Panc1 (cell line): ENCODE measurements around the gene NLRP9. TPM values are rescaled to one million over a fixed set of nuclear protein-coding genes. Genes with fewer than 3 reads are reported as not detected.

ENCODE experiments used
- ATAC-seq: fragments of 200-7000 bp; cut with Tn5 transposase; 2 replicates; pipeline ENCODE4 v1.9.1; 2020; ENCODE audit warnings: mild to moderate bottlenecking, moderate library complexity
- BruUV-seq: library from RNA; stranded (reverse); fragments of 400-500 nt; replicated peaks from 2 replicates; lab custom pipeline; 2021; lab: Mats Ljungman, UMichigan
- CTCF ChIA-PET: fragments of 300-600 bp; sonication (Branson Sonifier 250); formaldehyde crosslinking; loops from one replicate; lab custom pipeline; 2022; ENCODE audit warnings: antibody characterized with exemption; lab: Charles Lee
- POLR2A ChIA-PET: fragments of 300-600 bp; sonication (Branson Sonifier 250); formaldehyde crosslinking; loops from one replicate; lab custom pipeline; 2022; ENCODE audit warnings: antibody characterized with exemption; lab: Charles Lee
- DNase-seq: peaks from one replicate; pipeline ENCODE4 v3.0.0-alpha.2; 2010; ENCODE audit warnings: low read depth, low spot score
- H3K27ac ChIP-seq: 2 replicates; pipeline ENCODE4 v1.5.1; 2011; ENCODE audit warnings: mild to moderate bottlenecking, low read length, inconsistent platforms
- H3K27me3 ChIP-seq: fragments of 200-500 bp; sonication (Bioruptor generic); 2 replicates; pipeline ENCODE4 v1.6.0; 2014; ENCODE audit warnings: low read length, inconsistent platforms; ENCODE audit not compliant: control insufficient read depth, insufficient read depth
- H3K36me3 ChIP-seq: fragments of 200-500 bp; sonication (Bioruptor generic); 2 replicates; pipeline ENCODE4 v1.5.1; 2014; ENCODE audit warnings: inconsistent platforms, mild to moderate bottlenecking, low read length, moderate library complexity; ENCODE audit not compliant: control insufficient read depth, insufficient read depth
- H3K4me1 ChIP-seq: 2 replicates; pipeline ENCODE4 v1.5.1; 2011; ENCODE audit warnings: inconsistent platforms, mild to moderate bottlenecking, low read length, moderate library complexity; ENCODE audit not compliant: control insufficient read depth, insufficient read depth
- H3K4me3 ChIP-seq, 2 experiments: 2 replicates each; pipeline ENCODE4 v1.5.1; 2011 to 2012; ENCODE audit warnings: low read depth in 2 of 2, low read length in 2 of 2, mild to moderate bottlenecking in 2 of 2, inconsistent platforms in 1 of 2, moderate library complexity in 1 of 2
- H3K9me3 ChIP-seq: fragments of 200-500 bp; sonication (Bioruptor generic); 2 replicates; pipeline ENCODE4 v1.5.1; 2014; ENCODE audit warnings: low read depth, mild to moderate bottlenecking, inconsistent platforms, low read length, moderate library complexity; ENCODE audit not compliant: control insufficient read depth, insufficient read depth
- POLR2AphosphoS5 ChIP-seq: IDR thresholded peaks from 2 replicates; pipeline ENCODE4 v1.6.1; 2012; ENCODE audit warnings: mild to moderate bottlenecking, low read depth, low read length, moderate library complexity
- SIN3A ChIP-seq: IDR thresholded peaks from 2 replicates; pipeline ENCODE4 v1.6.1; 2012; ENCODE audit warnings: low read depth, mild to moderate bottlenecking, low read length, moderate library complexity, borderline replicate concordance; ENCODE audit not compliant: insufficient read depth
- TCF7L2 ChIP-seq: IDR thresholded peaks from 2 replicates; pipeline ENCODE4 v1.6.1; 2011; ENCODE audit warnings: mild to moderate bottlenecking, low read depth, low read length, inconsistent platforms
- in situ Hi-C: cut with HindIII; loops from 2 replicates; pipeline ENCODE4 v1.10.0; 2016; ENCODE audit warnings: low sequenced_read_pairs, low pct_unique_long_range_greater_than_20kb
- intact Hi-C: fragments of 100-400 bp; cut with micrococcal nuclease; formaldehyde crosslinking; loops from one replicate; pipeline ENCODE4 v1.10.0; 2022; ENCODE audit not compliant: unreplicated experiment
- total RNA-seq: library from RNA; stranded (reverse); gene quantifications from one replicate; pipeline ENCODE4 v1.2.1, GENCODE V29; 2021; ENCODE audit not compliant: unreplicated experiment
- TF ChIP-seq, protein P1 (sequence below), 2 experiments: IDR thresholded peaks; 2 replicates each; pipeline ENCODE4 v1.6.1; 2011 to 2012; ENCODE audit warnings: low read depth in 2 of 2, control low read depth in 1 of 2, low read length in 1 of 2, mild to moderate bottlenecking in 1 of 2, moderate library complexity in 1 of 2; ENCODE audit not compliant: insufficient read depth in 1 of 2
- TF ChIP-seq, protein P2 (sequence below): fragments of 450-650 bp; IDR thresholded peaks from 2 replicates; pipeline ENCODE4 v1.5.1; 2017; ENCODE audit warnings: mild to moderate bottlenecking

Gene NLRP9
- total RNA-seq, 1 experiment from 2014 or later, result not detected

DNA sequence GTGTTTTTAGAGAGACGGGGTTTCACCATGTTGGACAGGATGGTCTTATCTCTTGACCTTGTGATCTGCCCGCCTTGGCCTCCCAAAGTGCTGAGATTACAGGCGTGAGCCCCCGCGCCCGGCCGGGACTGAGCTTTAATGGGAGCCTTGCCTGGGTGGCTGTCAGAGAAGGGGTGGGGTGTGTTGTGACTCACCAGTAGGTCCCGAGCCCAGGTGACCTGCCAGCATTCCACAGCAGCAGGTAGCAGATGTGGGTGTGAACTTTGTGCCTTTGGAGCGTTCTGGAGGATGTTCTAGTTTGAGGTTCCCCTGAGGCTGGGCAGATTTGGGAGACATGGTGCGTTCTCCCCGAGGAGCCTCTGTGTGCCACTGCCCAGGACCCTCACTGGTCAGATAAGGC is 70.2 kb downstream of the NLRP9 start:
- intact Hi-C loops (no loop called here), in situ Hi-C loops (no loop called here)
- Histone ChIP-seq H3K27me3 (no peaks in the 10 kb centered on the region), H3K9me3 (no peaks in the 10 kb centered on the region), H3K4me1 (peaks cover 69% of the 10 kb centered on the region), H3K4me3 (no peak overlapping the region), H3K27ac (peak overlapping the region; percentile 96), H3K36me3 (peaks cover 32% of the 10 kb centered on the region)
- TF ChIP-seq POLR2AphosphoS5 (no peak), SIN3A (no peak), TCF7L2 (no peak)
- TF ChIP-seq, protein P1, sequence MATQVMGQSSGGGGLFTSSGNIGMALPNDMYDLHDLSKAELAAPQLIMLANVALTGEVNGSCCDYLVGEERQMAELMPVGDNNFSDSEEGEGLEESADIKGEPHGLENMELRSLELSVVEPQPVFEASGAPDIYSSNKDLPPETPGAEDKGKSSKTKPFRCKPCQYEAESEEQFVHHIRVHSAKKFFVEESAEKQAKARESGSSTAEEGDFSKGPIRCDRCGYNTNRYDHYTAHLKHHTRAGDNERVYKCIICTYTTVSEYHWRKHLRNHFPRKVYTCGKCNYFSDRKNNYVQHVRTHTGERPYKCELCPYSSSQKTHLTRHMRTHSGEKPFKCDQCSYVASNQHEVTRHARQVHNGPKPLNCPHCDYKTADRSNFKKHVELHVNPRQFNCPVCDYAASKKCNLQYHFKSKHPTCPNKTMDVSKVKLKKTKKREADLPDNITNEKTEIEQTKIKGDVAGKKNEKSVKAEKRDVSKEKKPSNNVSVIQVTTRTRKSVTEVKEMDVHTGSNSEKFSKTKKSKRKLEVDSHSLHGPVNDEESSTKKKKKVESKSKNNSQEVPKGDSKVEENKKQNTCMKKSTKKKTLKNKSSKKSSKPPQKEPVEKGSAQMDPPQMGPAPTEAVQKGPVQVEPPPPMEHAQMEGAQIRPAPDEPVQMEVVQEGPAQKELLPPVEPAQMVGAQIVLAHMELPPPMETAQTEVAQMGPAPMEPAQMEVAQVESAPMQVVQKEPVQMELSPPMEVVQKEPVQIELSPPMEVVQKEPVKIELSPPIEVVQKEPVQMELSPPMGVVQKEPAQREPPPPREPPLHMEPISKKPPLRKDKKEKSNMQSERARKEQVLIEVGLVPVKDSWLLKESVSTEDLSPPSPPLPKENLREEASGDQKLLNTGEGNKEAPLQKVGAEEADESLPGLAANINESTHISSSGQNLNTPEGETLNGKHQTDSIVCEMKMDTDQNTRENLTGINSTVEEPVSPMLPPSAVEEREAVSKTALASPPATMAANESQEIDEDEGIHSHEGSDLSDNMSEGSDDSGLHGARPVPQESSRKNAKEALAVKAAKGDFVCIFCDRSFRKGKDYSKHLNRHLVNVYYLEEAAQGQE (IDR thresholded peaks at IDR 0.05; ENCODE audit: insufficient read depth in 1 of 2, low read depth in 2 of 2, low read length in 1 of 2), result no peak
- TF ChIP-seq, protein P2, sequence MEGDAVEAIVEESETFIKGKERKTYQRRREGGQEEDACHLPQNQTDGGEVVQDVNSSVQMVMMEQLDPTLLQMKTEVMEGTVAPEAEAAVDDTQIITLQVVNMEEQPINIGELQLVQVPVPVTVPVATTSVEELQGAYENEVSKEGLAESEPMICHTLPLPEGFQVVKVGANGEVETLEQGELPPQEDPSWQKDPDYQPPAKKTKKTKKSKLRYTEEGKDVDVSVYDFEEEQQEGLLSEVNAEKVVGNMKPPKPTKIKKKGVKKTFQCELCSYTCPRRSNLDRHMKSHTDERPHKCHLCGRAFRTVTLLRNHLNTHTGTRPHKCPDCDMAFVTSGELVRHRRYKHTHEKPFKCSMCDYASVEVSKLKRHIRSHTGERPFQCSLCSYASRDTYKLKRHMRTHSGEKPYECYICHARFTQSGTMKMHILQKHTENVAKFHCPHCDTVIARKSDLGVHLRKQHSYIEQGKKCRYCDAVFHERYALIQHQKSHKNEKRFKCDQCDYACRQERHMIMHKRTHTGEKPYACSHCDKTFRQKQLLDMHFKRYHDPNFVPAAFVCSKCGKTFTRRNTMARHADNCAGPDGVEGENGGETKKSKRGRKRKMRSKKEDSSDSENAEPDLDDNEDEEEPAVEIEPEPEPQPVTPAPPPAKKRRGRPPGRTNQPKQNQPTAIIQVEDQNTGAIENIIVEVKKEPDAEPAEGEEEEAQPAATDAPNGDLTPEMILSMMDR, result no peak
- ChIA-PET CTCF (interaction anchor here (0.7 kb wide), 1 partner anchor 81 kb away, joined by 3 read pairs; no protein-coding TSS in a partner anchor), POLR2A (no interaction called here)
- no TSS peak for BruUV-seq
- no peak for ATAC-seq
- no peak for DNase-seq

DNA sequence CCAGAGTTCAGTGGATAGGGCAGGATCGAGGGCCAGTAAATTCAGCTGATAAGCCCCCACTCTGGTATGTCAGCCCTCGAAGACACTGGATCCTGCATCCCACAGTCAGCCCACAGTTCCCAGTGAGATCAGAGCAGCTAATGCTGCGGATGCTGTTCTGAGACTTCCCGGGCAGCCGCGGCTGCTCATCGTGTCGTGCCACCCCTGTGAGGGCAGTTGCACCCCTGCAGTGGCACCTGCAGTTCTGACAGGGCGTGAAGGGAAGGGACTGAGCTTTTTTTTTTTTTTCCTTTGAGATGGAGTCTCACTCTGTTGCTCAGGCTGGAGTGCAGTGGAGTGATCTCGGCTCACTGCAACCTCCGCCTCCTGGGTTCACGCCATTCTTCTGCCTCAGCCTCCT is 70.7 kb downstream of the NLRP9 start:
- Histone ChIP-seq H3K9me3 (no peaks in the 10 kb centered on the region), H3K36me3 (peaks cover 37% of the 10 kb centered on the region), H3K27ac (peak overlapping the region; percentile 55), H3K27me3 (no peaks in the 10 kb centered on the region), H3K4me1 (peaks cover 65% of the 10 kb centered on the region), H3K4me3 (no peak overlapping the region)
- ChIA-PET POLR2A (interaction anchor here (0.6 to 0.8 kb wide), 2 partner anchors 11 to 13 kb away, joined by 4 read pairs; no protein-coding TSS in a partner anchor), CTCF (interaction anchor here (0.7 kb wide), 3 partner anchors 10 to 80 kb away, joined by 3 to 5 read pairs (median 4); no protein-coding TSS in a partner anchor)
- DNase-seq, result no peak
- ATAC-seq, result no peak
- no TSS peak for BruUV-seq
- in situ Hi-C loops (no loop called here), intact Hi-C loops (no loop called here)
- TF ChIP-seq, protein P1 (IDR thresholded peaks at IDR 0.05; ENCODE audit: insufficient read depth in 1 of 2, low read depth in 2 of 2, low read length in 1 of 2), result no peak
- TF ChIP-seq POLR2AphosphoS5 (no peak; the same call in 1 of the 2 replicates), TCF7L2 (no peak), SIN3A (no peak)
- TF ChIP-seq, protein P2, result no peak
